ENCODE measurements around the gene FXR2. TPM values are rescaled to one million over a fixed set of nuclear protein-coding genes. Genes with fewer than 3 reads are reported as not detected.

Gene FXR2
- total and polyA plus RNA-seq, 10 of the 15 experiments (the other 5 are each of a cell fraction or from before 2014, with no cell fraction given), result 1.6 to 33.3 (median 22.0) TPM

DNA sequence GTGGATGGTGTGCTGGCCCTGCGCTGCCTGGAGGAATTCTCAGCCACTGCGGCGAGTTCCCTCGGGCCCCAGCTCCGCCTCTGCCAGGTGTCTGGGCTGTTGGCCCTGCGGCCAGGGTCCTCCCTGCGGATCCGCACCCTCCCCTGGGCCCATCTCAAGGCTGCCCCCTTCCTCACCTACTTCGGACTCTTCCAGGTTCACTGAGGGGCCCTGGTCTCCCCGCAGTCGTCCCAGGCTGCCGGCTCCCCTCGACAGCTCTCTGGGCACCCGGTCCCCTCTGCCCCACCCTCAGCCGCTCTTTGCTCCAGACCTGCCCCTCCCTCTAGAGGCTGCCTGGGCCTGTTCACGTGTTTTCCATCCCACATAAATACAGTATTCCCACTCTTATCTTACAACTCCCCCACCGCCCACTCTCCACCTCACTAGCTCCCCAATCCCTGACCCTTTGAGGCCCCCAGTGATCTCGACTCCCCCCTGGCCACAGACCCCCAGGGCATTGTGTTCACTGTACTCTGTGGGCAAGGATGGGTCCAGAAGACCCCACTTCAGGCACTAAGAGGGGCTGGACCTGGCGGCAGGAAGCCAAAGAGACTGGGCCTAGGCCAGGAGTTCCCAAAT, 57.4 kb downstream of the FXR2 start (continued):
- TF ChIP-seq IRF4 (IDR thresholded peaks at IDR 0.05; ENCODE audit: low read depth, low read length), result no peak
- TF ChIP-seq HCFC1 (IDR thresholded peaks at IDR 0.05; ENCODE audit: low read length), result no peak
- TF ChIP-seq NR2C1 (IDR thresholded peaks at IDR 0.05), result no peak
- TF ChIP-seq NRF1 (conservative IDR thresholded peaks at IDR 0.05; ENCODE audit: low read depth, low read length), result no peak
- TF ChIP-seq, protein P1, sequence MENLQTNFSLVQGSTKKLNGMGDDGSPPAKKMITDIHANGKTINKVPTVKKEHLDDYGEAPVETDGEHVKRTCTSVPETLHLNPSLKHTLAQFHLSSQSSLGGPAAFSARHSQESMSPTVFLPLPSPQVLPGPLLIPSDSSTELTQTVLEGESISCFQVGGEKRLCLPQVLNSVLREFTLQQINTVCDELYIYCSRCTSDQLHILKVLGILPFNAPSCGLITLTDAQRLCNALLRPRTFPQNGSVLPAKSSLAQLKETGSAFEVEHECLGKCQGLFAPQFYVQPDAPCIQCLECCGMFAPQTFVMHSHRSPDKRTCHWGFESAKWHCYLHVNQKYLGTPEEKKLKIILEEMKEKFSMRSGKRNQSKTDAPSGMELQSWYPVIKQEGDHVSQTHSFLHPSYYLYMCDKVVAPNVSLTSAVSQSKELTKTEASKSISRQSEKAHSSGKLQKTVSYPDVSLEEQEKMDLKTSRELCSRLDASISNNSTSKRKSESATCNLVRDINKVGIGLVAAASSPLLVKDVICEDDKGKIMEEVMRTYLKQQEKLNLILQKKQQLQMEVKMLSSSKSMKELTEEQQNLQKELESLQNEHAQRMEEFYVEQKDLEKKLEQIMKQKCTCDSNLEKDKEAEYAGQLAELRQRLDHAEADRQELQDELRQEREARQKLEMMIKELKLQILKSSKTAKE (IDR thresholded peaks at IDR 0.05; ENCODE audit: low read depth, poor library complexity, severe bottlenecking), result no peak

DNA sequence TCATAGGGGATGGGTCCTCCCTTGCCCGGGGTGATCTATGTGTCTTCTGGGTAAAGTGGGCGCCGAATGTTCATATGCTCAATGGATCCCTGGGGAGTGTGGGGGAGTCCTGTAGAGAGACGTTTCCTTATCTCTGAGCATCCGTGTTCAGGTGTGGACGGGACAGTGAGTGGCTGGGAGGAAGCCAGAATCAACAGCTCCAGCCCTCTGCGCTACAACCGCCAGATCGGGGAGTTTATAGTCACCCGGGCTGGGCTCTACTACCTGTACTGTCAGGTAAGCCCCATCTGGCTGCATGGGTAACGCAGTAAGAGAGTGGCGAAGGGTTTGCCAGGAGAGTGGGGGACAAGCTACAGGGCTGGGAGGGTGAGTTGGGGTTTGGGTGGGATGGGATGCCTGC, 58.1 kb downstream of the FXR2 start:
- Histone ChIP-seq H3K27ac (ENCODE audit: control insufficient read depth, insufficient read depth) (no peak overlapping the region), H3K27me3 (replicated peaks in 1 of 2; ENCODE audit: control insufficient read depth in 2 of 2, insufficient read depth in 2 of 2, low read length in 1 of 2) (no peaks in the 10 kb centered on the region), H3K4me3 (no peak overlapping the region), H3K36me3 (ENCODE audit: control insufficient read depth in 2 of 2, insufficient read depth in 2 of 2, low read length in 1 of 2) (no peaks in the 10 kb centered on the region), H3K9me3 (replicated peaks; ENCODE audit: control insufficient read depth, insufficient read depth, low read length) (no peaks in the 10 kb centered on the region), H3K4me1 (ENCODE audit: control insufficient read depth, insufficient read depth, low read length) (peaks cover 51% of the 10 kb centered on the region), H4K20me1 (ENCODE audit: control insufficient read depth, insufficient read depth) (no peaks in the 10 kb centered on the region), H3K79me2 (ENCODE audit: control insufficient read depth, insufficient read depth, low read length) (peaks cover 3% of the 10 kb centered on the region), H3K9ac (ENCODE audit: control insufficient read depth, insufficient read depth, low read length) (no peak overlapping the region), H2AFZ (ENCODE audit: control insufficient read depth, low read depth, low read length) (no peak overlapping the region), H3K4me2 (ENCODE audit: control insufficient read depth, insufficient read depth) (no peak overlapping the region)
- WGBS (ENCODE audit: insufficient coverage, insufficient replicate concordance, low lambda C conversion rate, missing lambda C conversion rate), result 86% methylated on average over 12 of the region's 12 CpGs
- CTCF ChIA-PET, result interaction anchor here (4.2 to 6.2 kb wide), 3 partner anchors 31 to 201 kb away, joined by 17 to 192 read pairs (median 145); partner anchors contain the start of gene TMEM95
- no TSS peak for BruUV-seq (replicated peaks)
- ATAC-seq (no peak), FAIRE-seq (no peak), DNase-seq (ENCODE audit: low read depth, low spot score) (no peak)
- intact Hi-C loops (cut with micrococcal nuclease; ENCODE audit: unreplicated experiment) (no loop called here), in situ Hi-C loops (cut with MboI) (loop anchor here (25.0 kb wide), 1 partner anchor 519 kb away; the partner anchor contains the start of genes SLC16A11 and SLC16A13)
- POLR2A ChIA-PET, result interaction anchor here (0.6 to 2.7 kb wide), 2 partner anchors 12 to 28 kb away, joined by 5 to 7 read pairs; partner anchors contain the start of gene MPDU1
- SMC1A ChIA-PET (ENCODE audit: uncharacterized antibody, unreplicated experiment), result interaction anchor here (1.6 to 4.9 kb wide), 3 partner anchors 41 to 121 kb away, joined by 3 to 35 read pairs (median 17); partner anchors contain the start of gene TMEM102
- RAD21 ChIA-PET (ENCODE audit: unreplicated experiment), result interaction anchor here (4.9 kb wide), 1 partner anchor 201 kb away, joined by 31 read pairs; the partner anchor contains the start of gene TMEM95
- TF ChIP-seq ZZZ3 (IDR thresholded peaks at IDR 0.05; ENCODE audit: control insufficient read depth, insufficient read length, low read depth) (no peak), HDAC6 (IDR thresholded peaks at IDR 0.05; ENCODE audit: unreplicated experiment) (no peak), GATAD2B (conservative IDR thresholded peaks at IDR 0.05; ENCODE audit: low read depth) (no peak), RELA (IDR thresholded peaks at IDR 0.05; ENCODE audit: borderline replicate concordance, partially characterized antibody) (no peak), TCF7 (IDR thresholded peaks at IDR 0.05; ENCODE audit: borderline replicate concordance) (no peak), SPI1 (IDR thresholded peaks at IDR 0.05; ENCODE audit: borderline replicate concordance, insufficient read depth, low read depth, low read length) (no peak), HCFC1 (IDR thresholded peaks at IDR 0.05; ENCODE audit: low read length) (no peak), ZNF24 (IDR thresholded peaks at IDR 0.05) (no peak), RCOR1 (conservative IDR thresholded peaks at IDR 0.05; ENCODE audit: low read depth, low read length) (no peak), SUPT20H (IDR thresholded peaks at IDR 0.05; ENCODE audit: borderline replicate concordance, control insufficient read depth, low read depth, low read length) (no peak), NFYB (IDR thresholded peaks at IDR 0.05; ENCODE audit: insufficient read depth, low read depth, low read length) (no peak)
- TF ChIP-seq, protein P2, sequence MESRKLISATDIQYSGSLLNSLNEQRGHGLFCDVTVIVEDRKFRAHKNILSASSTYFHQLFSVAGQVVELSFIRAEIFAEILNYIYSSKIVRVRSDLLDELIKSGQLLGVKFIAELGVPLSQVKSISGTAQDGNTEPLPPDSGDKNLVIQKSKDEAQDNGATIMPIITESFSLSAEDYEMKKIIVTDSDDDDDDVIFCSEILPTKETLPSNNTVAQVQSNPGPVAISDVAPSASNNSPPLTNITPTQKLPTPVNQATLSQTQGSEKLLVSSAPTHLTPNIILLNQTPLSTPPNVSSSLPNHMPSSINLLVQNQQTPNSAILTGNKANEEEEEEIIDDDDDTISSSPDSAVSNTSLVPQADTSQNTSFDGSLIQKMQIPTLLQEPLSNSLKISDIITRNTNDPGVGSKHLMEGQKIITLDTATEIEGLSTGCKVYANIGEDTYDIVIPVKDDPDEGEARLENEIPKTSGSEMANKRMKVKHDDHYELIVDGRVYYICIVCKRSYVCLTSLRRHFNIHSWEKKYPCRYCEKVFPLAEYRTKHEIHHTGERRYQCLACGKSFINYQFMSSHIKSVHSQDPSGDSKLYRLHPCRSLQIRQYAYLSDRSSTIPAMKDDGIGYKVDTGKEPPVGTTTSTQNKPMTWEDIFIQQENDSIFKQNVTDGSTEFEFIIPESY (IDR thresholded peaks at IDR 0.05), result no peak
- TF ChIP-seq, protein P3, sequence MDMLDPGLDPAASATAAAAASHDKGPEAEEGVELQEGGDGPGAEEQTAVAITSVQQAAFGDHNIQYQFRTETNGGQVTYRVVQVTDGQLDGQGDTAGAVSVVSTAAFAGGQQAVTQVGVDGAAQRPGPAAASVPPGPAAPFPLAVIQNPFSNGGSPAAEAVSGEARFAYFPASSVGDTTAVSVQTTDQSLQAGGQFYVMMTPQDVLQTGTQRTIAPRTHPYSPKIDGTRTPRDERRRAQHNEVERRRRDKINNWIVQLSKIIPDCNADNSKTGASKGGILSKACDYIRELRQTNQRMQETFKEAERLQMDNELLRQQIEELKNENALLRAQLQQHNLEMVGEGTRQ (IDR thresholded peaks at IDR 0.05; ENCODE audit: borderline replicate concordance, low read depth, low read length), result no peak
